ENCODE results near the gene GALNT14.

GALNT14 gene

DNA sequence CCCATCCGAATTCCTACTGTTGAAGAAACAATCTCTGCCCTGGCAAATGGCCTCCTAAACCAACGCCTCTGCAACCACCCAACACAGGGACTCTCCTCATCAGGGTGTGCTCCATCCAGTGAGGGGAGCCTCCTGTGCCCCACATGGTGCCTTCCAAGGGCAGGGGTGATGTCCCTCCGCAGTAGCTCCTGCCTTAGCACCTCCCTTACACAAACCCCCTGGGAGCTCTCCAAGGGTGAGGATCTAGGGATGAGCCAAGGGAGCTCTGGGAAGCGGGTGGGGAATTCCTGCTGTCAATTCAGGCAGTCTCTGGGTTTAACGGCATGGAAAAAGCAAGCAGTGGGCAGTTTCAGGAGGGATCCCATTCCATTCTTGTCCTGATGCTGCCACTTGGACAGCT lies 3.8 kb downstream of the GALNT14 start:
- DNase-seq (ENCODE audit: low spot score), result no peak

DNA sequence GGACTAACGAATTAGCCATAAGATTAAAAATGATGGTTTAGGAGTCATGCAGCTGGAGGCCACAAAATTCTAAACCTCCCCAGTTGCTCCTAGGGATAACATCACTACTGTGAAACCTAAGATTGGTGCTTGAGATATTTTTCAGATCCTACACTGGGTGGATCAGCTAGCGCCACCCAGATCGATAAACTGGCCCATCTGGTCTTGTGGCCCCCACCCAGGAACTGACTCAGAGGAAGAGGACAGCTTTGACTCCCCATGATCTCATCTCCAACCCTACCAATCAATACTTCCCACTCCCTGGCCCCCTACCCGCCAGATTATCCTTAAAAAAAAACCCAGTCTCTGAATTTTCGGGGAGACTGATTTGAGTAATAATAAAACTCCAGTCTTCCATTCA lies 5.5 kb downstream of the GALNT14 start:
- DNase-seq (ENCODE audit: low spot score), result no peak

DNA sequence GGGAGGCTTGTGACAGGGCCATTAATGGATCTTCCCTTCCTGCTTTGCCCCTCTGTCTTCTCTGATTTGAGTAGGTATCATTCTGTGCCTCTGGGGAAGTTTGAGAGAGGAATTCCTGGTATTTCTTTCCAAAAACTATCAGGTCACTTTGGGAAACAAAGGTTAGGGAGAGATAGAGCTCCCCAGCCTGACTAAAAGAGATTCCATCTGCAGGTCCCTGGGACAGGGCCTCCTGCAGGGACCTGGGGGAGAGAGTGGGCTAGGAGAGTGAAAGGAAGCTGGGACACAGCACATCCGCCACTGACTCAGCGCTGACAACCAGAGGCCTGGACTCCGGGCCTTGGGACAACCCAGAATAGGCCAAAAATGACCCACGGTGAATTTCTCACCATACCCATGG lies 6.4 kb downstream of the GALNT14 start:
- DNase-seq (ENCODE audit: low spot score), result no peak

DNA sequence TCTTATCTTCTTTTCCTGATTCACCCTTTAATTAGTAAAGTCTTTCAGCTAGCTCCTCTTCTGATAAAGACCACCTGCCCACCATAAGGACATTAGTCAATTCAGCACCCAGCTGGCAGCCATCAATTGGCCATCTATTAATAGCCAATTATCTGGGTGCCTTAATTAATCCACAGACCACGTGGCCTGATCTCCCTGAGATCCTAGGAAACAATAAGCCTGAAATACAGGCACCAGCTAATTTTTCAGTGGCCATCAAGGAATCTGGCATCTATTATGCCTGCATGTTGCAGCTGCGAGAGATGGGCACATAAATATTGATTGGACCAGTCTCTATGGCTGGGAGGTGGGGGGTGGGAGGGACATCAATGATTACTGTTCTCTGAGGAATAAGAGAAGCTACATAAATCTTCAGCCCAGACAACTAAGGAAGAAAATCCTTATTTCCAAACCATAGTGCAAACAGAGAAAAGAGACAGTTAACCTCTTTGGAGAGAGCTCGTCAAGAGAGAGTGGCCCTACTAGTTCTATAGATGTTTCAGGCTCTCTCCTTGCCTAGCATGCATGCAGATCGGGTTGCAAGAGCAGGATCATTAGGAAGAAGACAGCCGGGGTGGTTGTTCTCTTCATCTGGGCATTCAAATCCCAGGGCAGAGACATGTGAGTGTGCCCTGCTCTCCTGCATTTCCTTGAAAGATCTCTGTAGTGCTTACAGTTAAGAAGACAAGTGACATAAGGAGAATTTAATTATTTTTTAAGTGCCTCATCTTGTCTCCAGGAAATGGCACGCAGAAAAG lies 8.7 kb downstream of the GALNT14 start:
- DNase-seq (ENCODE audit: low spot score), result no peak

DNA sequence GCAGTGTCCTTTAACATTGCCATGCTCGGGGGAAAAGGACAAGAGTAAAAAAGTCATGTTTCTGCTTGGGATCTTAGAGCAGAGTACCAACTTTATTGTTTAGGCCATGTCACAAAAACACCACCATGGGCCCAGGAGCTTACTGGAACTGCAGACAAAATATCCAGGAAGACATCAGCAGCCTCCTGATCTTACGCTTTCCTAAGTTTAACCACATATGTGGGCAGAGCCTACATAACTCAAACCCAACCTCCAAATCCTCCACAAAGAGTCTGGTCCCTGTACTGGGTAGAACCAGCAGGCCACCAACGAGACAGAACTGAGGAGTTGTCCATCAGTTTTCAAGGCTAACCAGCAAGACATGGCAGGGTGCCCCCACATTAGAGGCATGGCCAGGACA lies 10.3 kb downstream of the GALNT14 start:
- DNase-seq (ENCODE audit: low spot score), result no peak

DNA sequence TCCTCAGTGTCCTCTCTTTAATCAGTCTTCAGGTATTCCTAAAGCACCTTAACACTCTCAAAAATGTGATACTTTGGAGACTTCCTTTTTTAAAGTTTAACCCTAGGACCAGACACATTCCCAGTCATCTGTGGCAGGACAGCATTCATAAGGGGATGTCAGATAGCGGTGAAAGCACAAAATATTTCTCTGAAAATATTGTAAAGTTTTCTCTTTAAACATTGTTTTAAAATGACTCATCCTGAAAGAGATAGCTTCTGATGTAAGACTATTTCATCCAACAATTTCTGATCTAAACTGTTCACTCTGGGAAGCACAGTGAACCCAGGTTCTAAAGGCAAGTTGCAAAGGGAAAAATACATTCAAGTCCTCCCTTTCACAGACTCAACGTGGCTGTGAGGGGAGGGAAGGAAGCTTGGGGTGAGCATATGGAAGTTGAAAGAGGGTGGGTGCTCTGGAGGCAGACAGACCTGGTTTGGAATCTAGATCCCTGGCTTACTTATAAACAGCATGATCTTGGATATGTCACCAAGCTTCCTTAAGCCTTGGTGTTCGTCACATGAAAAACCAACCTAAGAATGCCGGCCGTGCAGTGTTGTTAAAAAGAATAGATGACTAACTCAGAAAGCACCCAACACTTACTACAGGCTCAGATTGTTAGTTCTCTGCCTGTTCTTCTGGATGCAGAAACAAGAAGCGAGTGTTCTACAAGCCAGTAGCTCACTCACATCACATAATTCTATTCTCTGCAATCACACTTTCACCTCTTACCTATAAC lies 12.1 kb downstream of the GALNT14 start:
- DNase-seq (ENCODE audit: low spot score), result no peak

DNA sequence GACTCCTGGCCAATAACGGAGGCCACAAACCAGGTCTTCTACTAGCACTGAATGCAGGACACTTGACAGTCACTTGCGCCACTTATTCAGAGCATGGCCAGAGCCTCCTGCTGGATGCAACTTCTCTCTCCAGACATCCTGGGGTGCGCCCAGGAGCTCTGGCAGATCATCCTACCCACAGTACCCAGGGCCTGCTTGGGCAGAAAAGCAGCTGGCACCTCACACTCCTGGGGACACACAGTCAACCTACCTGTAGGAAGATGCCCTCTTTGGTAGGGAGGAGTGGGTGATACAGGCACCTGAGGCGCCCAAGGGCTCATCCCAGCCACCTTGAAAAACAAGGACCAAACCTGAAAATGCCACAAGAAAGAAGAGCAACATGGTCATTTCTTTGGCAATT lies 13.3 kb downstream of the GALNT14 start:
- no peak for DNase-seq (ENCODE audit: low spot score)

DNA sequence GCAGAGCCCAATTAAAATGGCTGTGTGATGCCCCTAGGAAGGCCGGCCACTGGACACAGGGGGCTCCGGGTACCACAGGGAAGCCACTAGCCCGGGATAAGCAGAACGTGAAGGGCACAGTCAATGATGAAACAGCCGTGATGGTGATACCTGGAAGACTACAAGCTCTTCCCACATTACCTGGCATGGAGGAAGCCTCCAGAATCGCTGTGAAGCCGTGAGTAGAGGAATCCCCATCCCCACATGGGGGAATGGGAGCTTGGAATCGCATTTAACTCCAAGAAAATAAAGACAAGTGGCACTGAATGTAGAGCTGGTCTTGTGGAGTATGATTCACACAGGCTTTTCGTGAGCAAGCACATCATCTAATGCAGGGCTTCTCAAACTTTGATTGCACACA lies 16.1 kb downstream of the GALNT14 start:
- DNase-seq (ENCODE audit: low spot score), result no peak

DNA sequence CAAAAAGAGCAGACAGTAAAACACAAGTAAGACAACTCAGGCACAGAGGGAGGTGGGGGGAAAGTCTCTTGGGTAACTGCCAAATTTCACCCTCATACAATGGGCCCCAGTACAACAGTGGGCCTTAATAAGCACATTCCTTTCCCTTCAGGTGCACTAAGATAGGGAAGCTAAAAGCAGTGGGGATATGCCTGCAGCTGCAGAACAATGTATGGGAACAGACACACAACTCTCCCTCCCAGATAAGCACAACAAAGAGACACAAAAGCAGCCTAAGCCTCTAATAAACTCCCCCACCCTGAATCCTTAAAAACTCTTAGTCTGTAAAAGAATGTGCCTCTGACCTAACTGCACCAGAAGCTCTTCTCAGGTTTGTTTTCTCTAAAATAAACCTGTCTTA lies 24.5 kb downstream of the GALNT14 start:
- no peak for DNase-seq (ENCODE audit: low spot score)

DNA sequence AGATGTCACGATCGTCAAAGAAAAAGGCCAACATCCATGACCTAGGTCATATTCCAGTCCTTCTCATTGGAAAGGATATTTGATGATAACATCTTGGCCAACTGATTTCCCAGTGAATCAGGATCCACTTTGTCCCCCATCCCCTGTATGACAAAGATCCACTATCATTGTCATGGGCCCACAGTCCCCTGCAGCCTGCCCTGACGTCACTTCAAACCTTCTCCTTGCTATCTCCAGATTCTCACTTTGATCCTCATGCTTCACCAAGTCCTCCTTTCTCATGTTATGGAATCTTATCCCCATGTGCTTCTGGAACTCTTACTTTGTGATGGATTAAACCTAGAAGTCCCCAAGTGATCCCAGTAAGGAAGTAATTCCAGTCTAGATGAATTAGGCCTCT lies 25.7 kb downstream of the GALNT14 start:
- DNase-seq (ENCODE audit: low spot score), result no peak

DNA sequence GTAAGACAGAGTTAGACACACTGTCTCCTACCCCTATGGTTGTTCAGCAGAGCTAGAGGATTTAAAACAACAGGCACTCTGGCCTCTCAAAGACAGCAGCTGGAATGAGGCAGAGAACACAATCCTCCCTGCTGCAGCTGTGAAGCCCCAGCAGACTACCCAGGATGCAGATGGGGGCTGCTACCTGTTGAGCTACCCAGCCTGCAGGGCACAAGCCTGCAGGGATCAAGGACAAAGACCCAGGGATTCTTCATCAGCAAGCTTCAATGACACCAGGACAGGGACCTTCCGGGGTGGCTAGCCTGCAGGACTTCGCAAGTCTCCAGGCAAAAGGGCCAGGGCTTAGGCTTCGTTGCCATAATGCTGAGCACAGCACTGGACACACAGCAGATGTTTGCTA lies 27.2 kb downstream of the GALNT14 start:
- no peak for DNase-seq (ENCODE audit: low spot score)

DNA sequence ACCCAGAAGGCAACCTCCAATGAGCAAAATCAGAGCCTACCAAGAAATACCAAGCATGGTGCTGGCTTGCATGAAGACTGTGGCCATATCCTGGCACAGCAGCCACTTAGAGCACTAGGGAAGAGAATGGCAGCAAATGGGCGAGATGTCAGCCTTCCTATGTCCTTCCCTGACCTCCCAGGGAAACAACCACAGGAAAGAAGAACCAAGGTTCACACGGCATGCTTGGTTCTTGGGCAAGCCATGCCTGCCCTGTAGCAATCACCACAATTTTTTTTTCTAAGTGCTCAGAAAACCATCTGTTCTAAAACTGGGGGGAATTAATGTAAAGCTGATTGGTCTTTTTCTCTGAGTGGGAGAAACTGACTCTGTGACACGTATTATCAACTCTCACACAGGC lies 27.8 kb downstream of the GALNT14 start:
- no peak for DNase-seq (ENCODE audit: low spot score)

DNA sequence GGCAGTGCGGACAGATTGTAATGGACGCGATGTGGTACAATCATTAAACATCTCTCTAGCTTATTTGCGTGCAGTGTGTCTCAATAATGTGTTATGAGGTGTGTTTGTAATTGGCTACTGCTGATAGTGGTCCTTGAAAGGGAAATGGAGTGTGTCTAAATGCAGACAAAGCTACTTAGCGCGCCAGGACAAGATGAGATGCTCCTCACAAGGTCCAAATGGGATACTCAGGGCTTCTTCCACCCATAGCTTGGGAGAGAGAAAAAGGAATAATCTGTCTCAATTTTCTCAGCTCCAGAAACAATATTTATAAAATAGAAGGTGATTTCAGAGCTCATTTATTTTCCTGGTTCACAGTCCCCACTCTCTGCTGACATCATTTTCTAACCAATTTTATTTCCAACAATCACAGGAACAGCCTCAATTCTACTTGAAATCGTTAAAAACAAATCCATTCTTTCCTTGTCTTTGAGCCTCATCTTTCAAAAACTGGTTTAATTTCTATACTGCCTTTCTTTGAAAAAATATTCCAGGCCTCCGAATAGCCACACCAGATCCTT lies 28.5 kb downstream of the GALNT14 start:
- no peak for DNase-seq (ENCODE audit: low spot score)

DNA sequence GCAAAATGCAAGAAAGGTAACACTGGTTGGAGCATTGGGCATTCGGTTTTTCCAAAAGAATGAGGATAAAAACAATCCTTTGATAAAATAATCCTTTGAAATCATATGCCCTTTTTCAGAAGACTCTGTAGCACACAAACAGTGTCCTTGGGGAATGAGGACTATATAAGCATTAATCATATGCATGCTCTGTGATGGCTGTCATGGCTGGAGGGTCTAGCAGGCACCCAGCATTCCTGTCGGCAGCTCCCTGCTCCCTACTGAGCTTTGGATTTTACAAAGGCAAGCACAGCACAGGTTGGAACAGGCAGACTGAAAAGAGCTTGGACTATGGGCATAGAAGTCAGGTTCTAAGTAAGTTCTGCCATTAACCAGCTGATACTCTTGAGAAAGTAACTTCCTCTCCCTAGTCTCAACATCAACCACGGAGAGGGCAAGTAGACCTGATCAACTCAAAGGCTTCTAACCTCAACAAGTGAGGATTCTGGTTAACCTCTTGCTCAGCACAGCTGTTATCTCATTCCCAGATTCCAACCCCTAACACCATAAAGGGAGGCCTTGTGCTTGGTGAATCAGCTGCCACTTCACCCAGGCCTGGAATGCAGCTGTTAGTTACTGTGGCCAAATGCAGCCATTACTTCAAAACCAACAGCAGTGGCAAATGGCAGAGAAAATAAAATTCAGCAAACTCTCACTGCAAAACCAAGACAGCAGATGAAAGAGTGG lies 29.5 kb downstream of the GALNT14 start:
- no peak for DNase-seq (ENCODE audit: low spot score)

DNA sequence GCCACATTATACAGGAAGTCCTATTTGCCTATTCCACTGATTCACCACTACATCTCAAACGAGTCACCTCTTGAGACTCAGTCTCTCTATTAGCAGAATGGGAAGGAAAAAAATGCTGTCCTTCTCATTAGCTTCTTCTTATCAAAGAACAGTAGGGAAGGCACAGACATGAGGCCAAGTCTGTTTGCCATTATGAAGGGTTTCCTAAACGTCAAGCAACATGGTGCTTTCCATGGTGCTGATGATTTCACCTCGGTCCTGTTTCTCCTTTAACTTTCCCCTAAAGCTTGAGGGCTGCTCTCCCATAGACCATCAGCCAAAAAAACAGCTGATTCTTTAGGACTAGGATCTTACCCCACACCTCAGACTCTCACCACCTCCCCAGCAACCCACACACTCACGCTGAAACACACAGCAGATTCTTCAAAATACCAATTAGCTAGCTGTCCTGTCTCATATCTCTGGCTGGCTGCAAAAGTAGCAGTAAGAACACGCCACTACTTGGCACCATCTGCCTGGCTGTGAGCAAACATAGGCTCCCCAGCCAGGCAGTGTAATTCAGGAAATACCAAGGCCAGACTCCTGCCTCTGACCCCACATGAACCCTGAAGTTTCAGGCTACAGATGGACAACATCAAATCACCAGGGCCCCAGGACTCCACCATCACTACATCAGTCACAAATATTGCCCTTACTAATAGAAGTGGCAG lies 30.5 kb downstream of the GALNT14 start:
- no peak for DNase-seq (ENCODE audit: low spot score)

DNA sequence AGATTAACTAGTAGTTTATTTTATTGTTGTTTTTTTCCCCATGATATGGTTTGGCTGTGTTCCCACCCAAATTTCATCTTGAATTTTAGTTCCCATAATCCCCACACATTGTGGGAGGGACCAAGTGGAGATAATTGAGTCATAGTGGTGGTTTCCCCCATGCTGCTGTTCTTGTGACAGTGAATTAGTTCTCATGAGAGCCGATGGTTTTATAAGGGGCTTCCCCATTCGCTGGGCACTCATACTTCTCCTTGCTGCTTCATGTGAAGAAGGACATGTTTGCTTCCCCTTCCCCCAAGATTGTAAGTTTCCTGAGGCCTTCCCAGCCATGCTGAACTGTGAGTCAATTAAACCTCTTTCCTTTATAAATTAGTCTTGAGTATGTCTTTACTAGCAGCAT lies 36.5 kb downstream of the GALNT14 start:
- DNase-seq (ENCODE audit: low spot score), result no peak

DNA sequence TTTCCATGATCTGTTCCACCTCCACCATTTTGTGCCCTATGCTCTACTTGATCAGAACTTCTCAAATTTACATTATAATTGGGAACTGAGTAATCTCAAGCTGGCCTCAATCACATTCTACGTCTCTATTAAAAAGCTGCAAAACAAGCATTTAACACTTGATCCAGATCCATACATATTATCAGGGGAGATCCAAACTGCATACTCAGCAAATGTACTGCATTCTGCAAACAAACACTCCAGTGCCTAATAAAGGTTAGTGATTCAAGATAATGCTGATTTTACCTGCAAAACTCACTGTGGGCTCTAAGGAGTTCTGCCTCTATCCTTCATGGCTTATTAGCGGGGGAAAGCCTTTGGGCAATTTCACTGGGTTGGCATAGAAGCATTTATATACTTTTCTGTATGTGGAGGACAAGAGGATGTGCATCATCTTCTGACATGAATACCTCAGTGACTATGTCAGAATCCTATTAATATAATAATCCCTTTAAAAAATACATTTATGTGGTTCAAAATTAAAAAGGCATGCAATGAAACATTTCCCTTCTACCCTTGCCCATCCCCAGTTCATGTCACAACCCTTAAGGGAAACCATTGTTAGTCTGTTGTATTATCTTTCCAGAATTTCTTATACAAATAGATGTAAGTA lies 40.2 kb downstream of the GALNT14 start:
- DNase-seq (ENCODE audit: low spot score), result no peak

DNA sequence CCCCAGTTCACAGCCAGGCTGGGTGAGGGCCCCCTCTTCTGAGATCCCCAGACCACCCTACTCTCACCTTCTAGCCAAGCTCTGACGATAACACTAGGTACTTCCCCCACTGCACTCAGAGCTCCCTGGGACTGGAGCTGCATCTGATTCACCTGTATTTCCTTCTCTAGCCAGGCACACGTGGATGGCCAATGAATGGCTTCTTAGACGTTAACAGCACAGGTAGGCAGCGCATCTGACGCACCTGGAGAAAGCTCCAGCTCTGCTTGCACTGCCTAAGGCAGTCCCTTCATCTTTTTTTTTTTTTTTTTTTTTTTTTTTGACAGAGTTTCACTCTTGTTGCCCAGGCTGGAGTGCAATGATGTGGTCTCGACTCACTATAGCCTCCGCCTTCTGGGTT lies 48.1 kb downstream of the GALNT14 start:
- no peak for DNase-seq (ENCODE audit: low spot score)

DNA sequence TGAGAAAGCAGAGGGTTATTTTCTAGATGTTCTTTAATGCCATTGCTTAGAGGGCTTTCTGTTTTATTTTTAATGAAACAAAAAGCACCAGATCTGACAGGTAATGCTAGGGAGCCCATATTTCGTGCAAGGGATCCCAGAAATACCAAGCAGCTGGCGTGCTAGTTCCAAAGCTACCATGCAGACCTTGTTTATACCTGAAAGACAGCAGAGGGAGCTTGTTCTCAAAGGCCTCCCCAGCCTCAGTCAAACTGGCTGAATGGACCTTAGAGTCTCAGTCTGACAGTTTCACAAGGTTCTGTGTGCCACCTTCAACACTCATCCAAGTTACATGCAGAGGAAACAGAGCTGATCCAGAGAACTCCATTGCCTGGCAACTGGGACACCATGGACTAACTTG lies 48.6 kb downstream of the GALNT14 start:
- no peak for DNase-seq (ENCODE audit: low spot score)

DNA sequence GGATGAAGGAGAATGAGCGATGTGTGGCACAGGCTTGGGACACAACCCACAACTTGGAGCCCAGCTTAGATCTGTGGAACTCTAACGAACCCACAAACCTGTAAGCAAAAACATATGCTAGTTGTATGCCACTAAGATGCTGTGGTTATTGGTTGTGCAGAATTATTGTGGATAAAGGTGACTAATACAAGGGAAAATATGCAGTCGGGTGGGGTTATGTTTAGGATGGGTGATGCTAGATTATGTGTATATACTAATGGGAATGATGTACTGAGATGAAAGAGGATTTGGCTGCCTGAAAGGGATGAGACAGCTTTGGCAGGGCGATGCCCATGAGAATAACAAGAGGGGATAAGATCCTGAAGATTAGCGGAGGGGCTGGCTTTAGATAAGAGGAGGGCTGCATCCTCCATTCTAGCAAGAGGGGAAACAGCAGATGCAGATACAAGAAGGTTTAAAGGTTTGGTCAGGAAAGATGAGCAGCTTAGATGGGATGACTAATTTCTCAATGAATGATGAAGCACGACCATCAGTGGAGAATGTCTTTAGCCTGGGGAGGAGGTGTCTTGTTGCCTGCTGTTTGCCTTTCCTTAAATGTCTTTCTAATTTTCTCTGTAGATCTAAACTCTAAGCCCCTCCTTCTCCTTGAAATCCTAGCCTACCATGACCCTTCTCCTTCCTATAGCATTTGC lies 49.6 kb downstream of the GALNT14 start:
- DNase-seq (ENCODE audit: low spot score), result no peak

DNA sequence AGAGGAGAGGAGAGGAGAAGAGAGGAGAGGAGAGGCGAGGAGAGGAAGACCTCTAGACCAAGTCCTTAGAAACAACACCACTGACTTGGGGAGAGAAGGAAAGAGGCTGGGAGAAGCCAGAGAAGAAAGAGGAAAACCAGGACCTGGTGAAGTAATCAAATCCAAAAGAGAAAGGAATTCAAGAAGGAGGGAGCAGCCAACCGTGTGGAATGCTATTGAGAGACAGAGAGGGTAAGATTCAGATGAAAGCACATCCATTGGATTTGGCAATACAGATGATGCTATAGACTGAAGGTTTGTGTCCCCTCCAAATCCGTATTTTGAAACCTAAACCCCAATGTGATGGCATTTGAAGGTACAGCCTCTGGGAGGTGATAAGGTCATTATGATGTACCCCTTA lies 50.7 kb downstream of the GALNT14 start:
- no peak for DNase-seq (ENCODE audit: low spot score)
